ENCODE results near the gene ANKRD50.

ANKRD50 gene

GRCh38 chr4:124705393-124705792 is 7.1 kb downstream of the ANKRD50 start:
- TF ChIP-seq, protein P1, sequence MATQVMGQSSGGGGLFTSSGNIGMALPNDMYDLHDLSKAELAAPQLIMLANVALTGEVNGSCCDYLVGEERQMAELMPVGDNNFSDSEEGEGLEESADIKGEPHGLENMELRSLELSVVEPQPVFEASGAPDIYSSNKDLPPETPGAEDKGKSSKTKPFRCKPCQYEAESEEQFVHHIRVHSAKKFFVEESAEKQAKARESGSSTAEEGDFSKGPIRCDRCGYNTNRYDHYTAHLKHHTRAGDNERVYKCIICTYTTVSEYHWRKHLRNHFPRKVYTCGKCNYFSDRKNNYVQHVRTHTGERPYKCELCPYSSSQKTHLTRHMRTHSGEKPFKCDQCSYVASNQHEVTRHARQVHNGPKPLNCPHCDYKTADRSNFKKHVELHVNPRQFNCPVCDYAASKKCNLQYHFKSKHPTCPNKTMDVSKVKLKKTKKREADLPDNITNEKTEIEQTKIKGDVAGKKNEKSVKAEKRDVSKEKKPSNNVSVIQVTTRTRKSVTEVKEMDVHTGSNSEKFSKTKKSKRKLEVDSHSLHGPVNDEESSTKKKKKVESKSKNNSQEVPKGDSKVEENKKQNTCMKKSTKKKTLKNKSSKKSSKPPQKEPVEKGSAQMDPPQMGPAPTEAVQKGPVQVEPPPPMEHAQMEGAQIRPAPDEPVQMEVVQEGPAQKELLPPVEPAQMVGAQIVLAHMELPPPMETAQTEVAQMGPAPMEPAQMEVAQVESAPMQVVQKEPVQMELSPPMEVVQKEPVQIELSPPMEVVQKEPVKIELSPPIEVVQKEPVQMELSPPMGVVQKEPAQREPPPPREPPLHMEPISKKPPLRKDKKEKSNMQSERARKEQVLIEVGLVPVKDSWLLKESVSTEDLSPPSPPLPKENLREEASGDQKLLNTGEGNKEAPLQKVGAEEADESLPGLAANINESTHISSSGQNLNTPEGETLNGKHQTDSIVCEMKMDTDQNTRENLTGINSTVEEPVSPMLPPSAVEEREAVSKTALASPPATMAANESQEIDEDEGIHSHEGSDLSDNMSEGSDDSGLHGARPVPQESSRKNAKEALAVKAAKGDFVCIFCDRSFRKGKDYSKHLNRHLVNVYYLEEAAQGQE (IDR thresholded peaks at IDR 0.05; ENCODE audit: insufficient read depth in 1 of 2, low read depth in 2 of 2, low read length in 2 of 2) = no peak

DNA sequence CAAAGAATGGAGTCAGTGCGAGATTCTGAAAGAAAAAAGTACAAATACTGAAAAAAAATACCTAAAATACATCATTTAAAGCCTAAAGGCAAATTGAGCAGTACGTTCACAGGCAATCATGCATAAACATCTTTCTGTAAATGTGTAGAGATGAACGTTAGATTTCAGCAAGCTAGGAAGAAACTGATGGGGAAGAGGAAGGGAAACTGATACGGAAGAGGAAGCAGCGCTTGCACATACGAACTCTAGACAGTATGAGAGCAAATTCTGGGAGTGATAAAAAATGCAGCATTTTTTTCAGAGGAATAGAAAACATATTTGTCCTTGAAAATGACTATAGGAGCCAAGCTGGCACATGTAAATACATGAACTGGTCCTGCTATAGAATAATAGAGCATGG is 9.4 kb downstream of the ANKRD50 start:
- TF ChIP-seq POLR2AphosphoS5 (IDR thresholded peaks at IDR 0.05; ENCODE audit: low read depth, low read length) (no peak), TAF1 (IDR thresholded peaks at IDR 0.05; ENCODE audit: borderline replicate concordance, insufficient read depth, low read length) (no peak)
- TF ChIP-seq, protein P1 (IDR thresholded peaks at IDR 0.05; ENCODE audit: insufficient read depth in 1 of 2, low read depth in 2 of 2, low read length in 2 of 2) = no peak

- TF ChIP-seq POLR2AphosphoS5 (IDR thresholded peaks at IDR 0.05; ENCODE audit: low read depth, low read length) (no peak), TAF1 (IDR thresholded peaks at IDR 0.05; ENCODE audit: borderline replicate concordance, insufficient read depth, low read length) (no peak), SIN3A (IDR thresholded peaks at IDR 0.05; ENCODE audit: borderline replicate concordance, insufficient read depth, low read length) (no peak), FOXP2 (optimal IDR thresholded peaks at IDR 0.05; ENCODE audit: borderline replicate concordance, extremely low read depth, extremely low read length, insufficient read depth) (no peak)
- TF ChIP-seq, protein P1 (IDR thresholded peaks at IDR 0.05; ENCODE audit: insufficient read depth in 1 of 2, low read depth in 2 of 2, low read length in 2 of 2) = no peak
Measured at GRCh38 chr4:124697441-124697840, 15.1 kb downstream of the ANKRD50 start.

GRCh38 chr4:124696182-124696581 is 16.4 kb downstream of the ANKRD50 start:
- no peak for TF ChIP-seq FOXP2 (optimal IDR thresholded peaks at IDR 0.05; ENCODE audit: borderline replicate concordance, extremely low read depth, extremely low read length, insufficient read depth)
- no peak for TF ChIP-seq SIN3A (IDR thresholded peaks at IDR 0.05; ENCODE audit: borderline replicate concordance, insufficient read depth, low read length)
- TF ChIP-seq TAF1 (IDR thresholded peaks at IDR 0.05; ENCODE audit: borderline replicate concordance, insufficient read depth, low read length) = no peak
- TF ChIP-seq POLR2AphosphoS5 (IDR thresholded peaks at IDR 0.05; ENCODE audit: low read depth, low read length) = no peak
- TF ChIP-seq, protein P1 (IDR thresholded peaks at IDR 0.05; ENCODE audit: insufficient read depth in 1 of 2, low read depth in 2 of 2, low read length in 2 of 2) = no peak

GRCh38 chr4:124694946-124695598 is 17.5 kb downstream of the ANKRD50 start:
- TF ChIP-seq POLR2AphosphoS5 (IDR thresholded peaks at IDR 0.05; ENCODE audit: low read depth, low read length) = no peak
- no peak for TF ChIP-seq SIN3A (IDR thresholded peaks at IDR 0.05; ENCODE audit: borderline replicate concordance, insufficient read depth, low read length)
- no peak for TF ChIP-seq TAF1 (IDR thresholded peaks at IDR 0.05; ENCODE audit: borderline replicate concordance, insufficient read depth, low read length)
- TF ChIP-seq, protein P1 (IDR thresholded peaks at IDR 0.05; ENCODE audit: insufficient read depth in 1 of 2, low read depth in 2 of 2, low read length in 2 of 2) = no peak
- no peak for TF ChIP-seq FOXP2 (optimal IDR thresholded peaks at IDR 0.05; ENCODE audit: borderline replicate concordance, extremely low read depth, extremely low read length, insufficient read depth)

Measured in PFSK-1 (cell line).